Adrenal gland (tissue), 12 donors: Measurements from ENCODE around the gene KLC4. TPM values are rescaled to one million over a fixed set of nuclear protein-coding genes. Genes with fewer than 3 reads are reported as not detected.
A peak's percentile ranks its signal among the peaks of the same experiment; 100 is the strongest.
"Not testable (repeated sequence)": the region's sequence is repeated elsewhere in the genome, so short reads cannot be mapped to it uniquely, and the experiment has no call there.

Experiments
- DNase-seq, 7 donors: peaks; one replicate each; pipeline ENCODE4 v3.0.0-alpha.2; 2019 to 2020
- H3K27ac ChIP-seq, 5 donors: fragments of 200-600 bp; sonication (generic) in 4 of 5; 1 replicate in 3 of 5; 2 replicates in 2 of 5; pipeline versions ENCODE4 v1.5.1 to v1.8.0; 2016 to 2020; ENCODE audit warnings: mild to moderate bottlenecking in 1 of 5
- H3K27me3 ChIP-seq: fragments of 200-600 bp; 2 replicates; pipeline ENCODE4 v1.8.0; 2021
- H3K36me3 ChIP-seq, 2 donors: fragments of 200-600 bp; replicated peaks in 1 of 2; 1 replicate in 1 of 2; 2 replicates in 1 of 2; pipeline versions ENCODE4 v1.5.1 to v1.8.0; 2018 to 2022
- H3K4me1 ChIP-seq, 2 donors: fragments of 200-600 bp; replicated peaks in 1 of 2; 1 replicate in 1 of 2; 2 replicates in 1 of 2; pipeline versions ENCODE4 v1.5.1 to v1.8.0; 2018 to 2021
- H3K4me3 ChIP-seq, 4 donors: fragments of 200-600 bp; sonication (generic) in 3 of 4; one replicate each; pipeline ENCODE4 v1.5.1; 2016 to 2018
- H3K9me3 ChIP-seq, 3 donors: fragments of 200-600 bp; sonication (generic) in 1 of 3; replicated peaks in 1 of 3; 1 replicate in 2 of 3; 2 replicates in 1 of 3; pipeline versions ENCODE4 v1.5.1 to v1.8.0; 2016 to 2021
- POLR2A ChIP-seq, 2 donors: fragments of 450-650 bp; IDR thresholded peaks; one replicate each; pipeline ENCODE4 v1.6.1; 2017; ENCODE audit warnings: antibody characterized with exemption in 2 of 2, mild to moderate bottlenecking in 2 of 2, moderate library complexity in 1 of 2
- whole genome bisulfite sequencing, 4 donors: extraction: QIAGEN DNeasy Blood & Tissue Kit in 2 of 4; methylation state at CpG; one replicate each; pipeline versions ENCODE4 v1.1.5 to v1.1.7; 2013 to 2017; 5-methylcytosine and 5-hydroxymethylcytosine counted together
- intact Hi-C, 2 donors: fragments of 100-400 bp; cut with DNase I; formaldehyde crosslinking; loops; one replicate each; pipeline versions ENCODE4 v1.14.1 to v1.15.0; 2022 to 2023
- polyA plus RNA-seq, 3 donors: library from polyadenylated mRNA; stranded (reverse); fragments of 200-250 nt in 2 of 3; fragments of 350-450 nt in 1 of 3; fragmentation: Illumina TruSeq in 1 of 3; extraction: RNeasy Lipid Tissue Mini Kit (QIAGEN cat#74804) in 1 of 3; gene quantifications; one replicate each; pipeline ENCODE4 v1.2.3, GENCODE V29; 2013 to 2014
- total RNA-seq, 9 donors: library from RNA; depleted of rRNA in 4 of 9; stranded (reverse); fragments of >200 nt in 4 of 9; fragments of 120-200 nt in 1 of 9; fragmentation: NEBNext Ultra II Directional in 1 of 9; extraction: Animal tissue kit (Norgen Biotek cat#: 25700) in 1 of 9; gene quantifications; one replicate each; pipeline versions ENCODE4 v1.1.0 to v1.2.4, GENCODE V29; 2013 to 2023
- TF ChIP-seq, protein P1 (sequence below), 6 experiments: fragments of 450-650 bp in 4 of 6; fragments of 200-600 bp in 2 of 6; sonication (generic) in 1 of 6; IDR thresholded peaks; 1 replicate in 5 of 6; 2 replicates in 1 of 6; pipeline versions ENCODE4 v1.5.1 to v1.8.0; 2016 to 2021; ENCODE audit warnings: antibody characterized with exemption in 6 of 6, mild to moderate bottlenecking in 2 of 6, moderate library complexity in 1 of 6
- donor health status: healthy with polysubstance abuse.
- donor health status: Bipolar disorder and iron deficiency.
- donor health status: DM: yes; HTN: yes; CAD: no.
- donor health status: DM: no; HTN: no; CAD: no.
- donor health status: DM: no; HTN: no; CAD: no.
- donor health status: DM: yes; HTN: yes; CAD: no.

Gene KLC4
- total and polyA plus RNA-seq, 12 donors = 14.2 to 84.9 (median 33.9) TPM

DNA sequence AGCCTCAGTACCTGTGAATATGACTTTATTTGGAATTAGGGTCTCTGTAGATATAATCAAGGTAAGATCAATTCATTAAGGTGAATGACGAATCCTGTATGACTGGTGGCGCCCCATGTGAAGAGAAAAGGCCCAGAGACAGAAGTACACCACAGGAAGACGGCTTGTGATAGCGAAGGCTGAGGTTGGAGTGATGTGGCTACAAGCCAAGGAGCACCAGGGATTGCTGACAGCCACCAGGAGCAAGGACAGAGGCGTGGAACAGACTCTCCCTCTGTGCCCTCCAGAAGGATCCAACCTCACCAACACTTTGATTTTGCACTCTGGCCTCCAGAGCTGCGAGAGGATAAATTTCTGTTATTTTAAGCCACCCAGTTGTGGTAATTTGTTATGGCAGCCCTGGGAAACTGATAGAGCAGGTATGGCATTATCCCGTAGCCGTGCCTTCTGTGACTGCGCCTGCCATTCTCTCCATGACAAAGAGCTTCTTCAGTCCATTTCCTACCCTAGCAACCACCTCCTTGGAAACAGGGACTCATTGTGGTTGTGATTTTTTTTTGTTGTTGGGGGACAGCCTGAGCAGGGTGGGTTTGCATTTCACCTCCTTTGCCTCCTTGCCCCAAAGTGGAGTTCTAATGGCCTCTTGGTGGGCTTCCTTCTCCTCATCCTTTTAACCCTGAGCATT lies 46.2 kb downstream of the KLC4 start:
- intact Hi-C loops = no loop called here
- no peaks in the 10 kb centered on the region for H3K27me3 ChIP-seq
- TF ChIP-seq, protein P1, sequence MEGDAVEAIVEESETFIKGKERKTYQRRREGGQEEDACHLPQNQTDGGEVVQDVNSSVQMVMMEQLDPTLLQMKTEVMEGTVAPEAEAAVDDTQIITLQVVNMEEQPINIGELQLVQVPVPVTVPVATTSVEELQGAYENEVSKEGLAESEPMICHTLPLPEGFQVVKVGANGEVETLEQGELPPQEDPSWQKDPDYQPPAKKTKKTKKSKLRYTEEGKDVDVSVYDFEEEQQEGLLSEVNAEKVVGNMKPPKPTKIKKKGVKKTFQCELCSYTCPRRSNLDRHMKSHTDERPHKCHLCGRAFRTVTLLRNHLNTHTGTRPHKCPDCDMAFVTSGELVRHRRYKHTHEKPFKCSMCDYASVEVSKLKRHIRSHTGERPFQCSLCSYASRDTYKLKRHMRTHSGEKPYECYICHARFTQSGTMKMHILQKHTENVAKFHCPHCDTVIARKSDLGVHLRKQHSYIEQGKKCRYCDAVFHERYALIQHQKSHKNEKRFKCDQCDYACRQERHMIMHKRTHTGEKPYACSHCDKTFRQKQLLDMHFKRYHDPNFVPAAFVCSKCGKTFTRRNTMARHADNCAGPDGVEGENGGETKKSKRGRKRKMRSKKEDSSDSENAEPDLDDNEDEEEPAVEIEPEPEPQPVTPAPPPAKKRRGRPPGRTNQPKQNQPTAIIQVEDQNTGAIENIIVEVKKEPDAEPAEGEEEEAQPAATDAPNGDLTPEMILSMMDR (IDR thresholded peaks at IDR 0.05) = no peak
- no peak for TF ChIP-seq POLR2A (IDR thresholded peaks at IDR 0.05)
- H3K36me3 ChIP-seq = no peaks in the 10 kb centered on the region
- H3K27ac ChIP-seq = no peak overlapping the region
- no peaks in the 10 kb centered on the region for H3K9me3 ChIP-seq
- no peak overlapping the region for H3K4me3 ChIP-seq
- WGBS, 4 donors = 85 to 90% (median 89%) methylated on average over 9 of the region's 9 CpGs
- no peak for DNase-seq
- H3K4me1 ChIP-seq = no peaks in the 10 kb centered on the region

DNA sequence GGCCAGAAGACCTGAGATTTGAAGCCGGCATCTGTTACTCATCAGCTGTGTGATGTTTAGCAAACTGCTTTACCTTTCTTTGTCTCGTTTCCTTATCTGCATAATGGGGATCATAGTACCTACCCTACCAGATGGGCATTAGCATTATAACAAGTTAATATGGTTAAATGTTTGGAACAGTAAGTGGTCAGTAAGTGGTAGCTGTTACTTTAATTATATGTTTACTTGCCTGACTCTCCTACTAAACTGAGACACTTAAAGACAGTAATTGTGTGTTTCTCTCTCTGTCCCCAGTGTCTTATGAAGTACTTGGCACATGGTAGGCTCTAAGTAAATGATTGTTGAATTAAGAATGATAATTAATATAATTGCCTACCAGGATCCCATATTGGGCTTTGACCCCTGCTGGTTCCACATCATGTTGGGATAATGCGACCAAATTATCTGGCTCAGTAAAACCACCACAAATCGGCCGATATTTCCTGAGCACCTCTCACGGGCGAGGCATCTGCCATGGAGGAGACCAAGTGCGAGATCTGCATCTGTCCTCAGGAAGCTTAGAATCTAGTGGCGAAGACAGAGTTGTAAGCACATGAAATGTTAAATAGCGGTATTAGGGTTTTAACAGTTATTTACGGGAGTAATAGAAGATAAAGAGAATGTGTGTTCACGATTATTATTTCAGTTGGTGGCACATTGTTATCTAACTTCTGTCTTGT lies 48.1 kb downstream of the KLC4 start:
- H3K4me1 ChIP-seq = no peaks in the 10 kb centered on the region
- 89 to 95% (median 93%) methylated on average over 12 of the region's 12 CpGs for WGBS, 4 donors
- no peak for DNase-seq
- H3K4me3 ChIP-seq = no peak overlapping the region
- H3K27ac ChIP-seq = no peak overlapping the region
- H3K27me3 ChIP-seq = no peaks in the 10 kb centered on the region
- intact Hi-C loops = no loop called here
- TF ChIP-seq, protein P1 (IDR thresholded peaks at IDR 0.05) = no peak
- TF ChIP-seq POLR2A (IDR thresholded peaks at IDR 0.05) = no peak
- no peaks in the 10 kb centered on the region for H3K9me3 ChIP-seq
- H3K36me3 ChIP-seq = no peaks in the 10 kb centered on the region

DNA sequence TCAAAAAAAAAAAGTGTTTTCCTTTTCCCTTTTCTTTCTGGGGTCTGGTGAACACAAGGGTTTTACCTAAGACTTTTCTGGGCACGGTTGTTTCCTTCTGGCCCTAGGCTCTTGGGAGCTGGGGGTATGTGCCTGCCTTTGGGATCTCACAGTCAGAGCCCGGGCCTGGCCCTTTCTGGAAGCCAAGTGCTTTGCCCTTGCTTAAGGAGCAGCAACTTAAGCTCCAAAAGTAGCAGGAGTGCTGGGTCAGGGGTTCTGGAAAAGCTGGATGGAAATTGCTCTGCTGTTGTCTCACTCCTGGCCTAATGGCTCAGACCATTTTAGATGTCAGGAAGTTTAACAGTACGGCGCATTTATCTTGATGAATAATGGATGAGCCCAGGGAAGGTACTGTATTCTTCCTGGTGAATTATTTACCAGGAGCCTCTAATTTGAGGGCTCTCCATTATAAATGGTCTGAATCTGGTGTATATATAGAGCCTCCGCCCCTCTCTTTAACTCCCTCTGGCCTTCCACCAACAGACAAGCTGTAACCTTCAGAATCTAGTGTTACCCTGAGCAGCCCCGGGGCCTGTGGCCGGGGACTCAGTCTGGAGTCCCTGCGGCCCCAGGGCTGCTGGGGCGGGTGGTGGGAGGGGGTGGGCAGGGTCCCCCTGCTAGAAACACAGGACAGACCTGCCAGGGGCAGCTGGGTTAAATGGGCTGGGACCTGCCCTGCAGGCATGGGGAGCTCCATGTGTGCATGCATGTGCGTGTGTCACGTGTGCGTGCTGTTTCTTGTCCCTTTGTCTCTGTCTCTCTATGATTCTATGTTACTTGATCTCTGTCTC lies 54.2 kb downstream of the KLC4 start:
- Histone ChIP-seq H3K27ac (peak overlapping the region in 1 of 5 donors; percentile 45), H3K4me1 (peaks cover 0 to 10% of the 10 kb centered on the region in 2 donors), H3K36me3 (no peaks in the 10 kb centered on the region), H3K4me3 (no peak overlapping the region), H3K27me3 (no peaks in the 10 kb centered on the region), H3K9me3 (no peaks in the 10 kb centered on the region)
- WGBS, 4 donors = 73 to 82% (median 79%) methylated on average over 8 to 12 of the region's 12 CpGs
- intact Hi-C loops = no loop called here
- DNase-seq = no peak
- TF ChIP-seq, protein P1 (IDR thresholded peaks at IDR 0.05) = no peak
- no peak for TF ChIP-seq POLR2A (IDR thresholded peaks at IDR 0.05)

DNA sequence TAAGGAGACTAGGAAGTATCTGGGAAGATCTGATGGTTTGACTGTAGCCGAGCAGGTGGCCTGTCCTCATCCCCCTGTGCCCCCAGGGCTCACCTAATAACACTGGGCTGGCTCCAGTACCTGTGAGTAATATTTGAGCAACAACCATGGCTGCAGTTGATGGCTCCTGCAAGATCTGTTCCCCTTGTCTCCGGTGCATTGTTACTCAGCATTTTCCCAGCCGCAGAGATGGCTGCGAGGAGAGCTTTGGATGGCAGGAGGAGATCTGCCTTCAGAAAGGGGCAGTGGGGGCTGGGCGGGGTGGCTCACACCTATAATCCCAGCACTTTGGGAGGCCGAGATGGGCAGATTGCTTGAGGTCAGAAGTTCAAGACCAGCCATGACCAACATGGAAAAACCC lies 55.9 kb downstream of the KLC4 start:
- Histone ChIP-seq H3K27me3 (no peaks in the 10 kb centered on the region), H3K4me1 (peaks cover 0 to 18% of the 10 kb centered on the region in 2 donors), H3K36me3 (no peaks in the 10 kb centered on the region), H3K4me3 (no peak overlapping the region), H3K9me3 (no peaks in the 10 kb centered on the region), H3K27ac (no peak overlapping the region)
- TF ChIP-seq, protein P1 (IDR thresholded peaks at IDR 0.05) = no peak
- WGBS, 4 donors = 76 to 84% (median 79%) methylated on average over 4 to 6 of the region's 6 CpGs
- no peak for DNase-seq
- intact Hi-C loops = no loop called here

DNA sequence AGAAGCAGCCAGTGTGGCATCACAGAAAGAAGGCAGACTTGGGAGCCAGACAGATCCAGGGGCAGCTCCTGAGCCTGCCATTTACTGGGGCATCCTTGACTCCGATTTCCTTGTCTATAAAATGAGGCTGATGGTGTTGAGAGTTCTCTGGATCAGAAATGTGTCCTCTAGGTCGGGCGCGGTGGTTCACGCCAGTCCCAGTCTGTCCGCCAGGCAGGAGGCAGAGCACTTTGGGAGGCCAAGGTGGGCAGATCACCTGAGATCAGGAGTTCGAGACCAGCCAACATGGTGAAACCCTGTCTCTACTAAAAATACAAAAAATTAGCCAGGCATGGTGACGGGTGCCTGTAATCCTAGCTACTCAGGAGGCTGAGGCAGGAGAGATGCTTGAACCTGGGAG lies 58.0 kb downstream of the KLC4 start:
- WGBS, 4 donors = 77 to 99% (median 93%) methylated on average over 8 of the region's 8 CpGs
- H3K4me1 ChIP-seq = peaks cover 0 to 32% of the 10 kb centered on the region in 2 donors
- DNase-seq, intact Hi-C loops, H3K27me3 ChIP-seq, H3K36me3 ChIP-seq, H3K27ac ChIP-seq, H3K9me3 ChIP-seq, H3K4me3 ChIP-seq: not testable (repeated sequence)
